ENCODE data around the gene SLC22A12.

Gene SLC22A12

DNA sequence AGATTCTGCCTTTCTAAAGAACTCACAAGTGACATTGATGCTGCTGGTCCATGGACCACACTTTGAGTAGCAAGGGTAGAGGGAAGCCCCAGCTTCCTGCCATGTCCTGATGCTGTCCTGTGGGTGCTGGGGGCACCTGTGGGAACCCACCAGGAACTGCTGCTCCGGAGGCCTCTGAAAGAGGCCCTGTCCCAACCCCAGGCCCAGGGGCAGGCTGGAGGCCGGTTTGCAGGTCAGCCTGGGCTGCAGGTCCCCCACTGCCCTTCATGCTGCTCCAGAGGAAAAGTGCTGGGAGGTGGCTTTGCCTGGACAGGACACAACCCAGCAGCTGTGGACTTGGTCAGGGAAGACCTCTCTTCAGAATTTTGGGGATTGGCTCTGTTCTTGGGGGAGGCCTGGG lies 44.8 kb upstream of the SLC22A12 start:
- H3K27me3 Mint-ChIP-seq (ENCODE audit: low read depth): peaks cover 3% of the 10 kb centered on the region
- peaks cover 8% of the 10 kb centered on the region for H3K9me3 Mint-ChIP-seq
- H3K4me1 Mint-ChIP-seq: no peaks in the 10 kb centered on the region
- TF ChIP-seq, protein P1, sequence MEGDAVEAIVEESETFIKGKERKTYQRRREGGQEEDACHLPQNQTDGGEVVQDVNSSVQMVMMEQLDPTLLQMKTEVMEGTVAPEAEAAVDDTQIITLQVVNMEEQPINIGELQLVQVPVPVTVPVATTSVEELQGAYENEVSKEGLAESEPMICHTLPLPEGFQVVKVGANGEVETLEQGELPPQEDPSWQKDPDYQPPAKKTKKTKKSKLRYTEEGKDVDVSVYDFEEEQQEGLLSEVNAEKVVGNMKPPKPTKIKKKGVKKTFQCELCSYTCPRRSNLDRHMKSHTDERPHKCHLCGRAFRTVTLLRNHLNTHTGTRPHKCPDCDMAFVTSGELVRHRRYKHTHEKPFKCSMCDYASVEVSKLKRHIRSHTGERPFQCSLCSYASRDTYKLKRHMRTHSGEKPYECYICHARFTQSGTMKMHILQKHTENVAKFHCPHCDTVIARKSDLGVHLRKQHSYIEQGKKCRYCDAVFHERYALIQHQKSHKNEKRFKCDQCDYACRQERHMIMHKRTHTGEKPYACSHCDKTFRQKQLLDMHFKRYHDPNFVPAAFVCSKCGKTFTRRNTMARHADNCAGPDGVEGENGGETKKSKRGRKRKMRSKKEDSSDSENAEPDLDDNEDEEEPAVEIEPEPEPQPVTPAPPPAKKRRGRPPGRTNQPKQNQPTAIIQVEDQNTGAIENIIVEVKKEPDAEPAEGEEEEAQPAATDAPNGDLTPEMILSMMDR (IDR thresholded peaks at IDR 0.05; ENCODE audit: unreplicated experiment in 3 of 3): no peak
- no peaks in the 10 kb centered on the region for H3K36me3 Mint-ChIP-seq (ENCODE audit: low read depth)
- H3K4me3 Mint-ChIP-seq: no peak overlapping the region
- H3K27ac Mint-ChIP-seq: no peak overlapping the region

DNA sequence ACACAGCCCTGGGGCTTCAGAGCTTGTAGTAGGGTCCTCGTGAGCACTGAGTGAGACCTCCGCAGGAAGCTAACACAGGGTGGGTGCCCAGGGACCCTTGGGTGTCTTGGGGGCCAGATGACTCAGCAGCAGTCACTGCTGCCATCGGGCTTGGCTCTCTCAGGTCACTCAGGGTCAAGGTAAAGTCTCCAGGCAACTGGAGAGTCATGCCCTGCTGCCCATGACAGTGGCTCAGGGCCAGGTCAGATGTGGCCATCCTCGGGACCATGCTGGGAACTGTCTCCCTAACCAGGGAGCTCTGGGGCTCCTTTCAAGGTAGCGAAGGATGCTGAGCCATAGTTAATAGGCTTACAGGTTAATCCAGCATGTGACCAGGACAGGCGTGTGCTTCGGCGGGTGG lies 44.4 kb upstream of the SLC22A12 start:
- H3K36me3 Mint-ChIP-seq (ENCODE audit: low read depth): no peaks in the 10 kb centered on the region
- TF ChIP-seq, protein P1 (IDR thresholded peaks at IDR 0.05; ENCODE audit: unreplicated experiment in 3 of 3): no peak
- no peak overlapping the region for H3K27ac Mint-ChIP-seq
- peaks cover 8% of the 10 kb centered on the region for H3K9me3 Mint-ChIP-seq
- peaks cover 3% of the 10 kb centered on the region for H3K27me3 Mint-ChIP-seq (ENCODE audit: low read depth)
- H3K4me3 Mint-ChIP-seq: no peak overlapping the region
- H3K4me1 Mint-ChIP-seq: no peaks in the 10 kb centered on the region

DNA sequence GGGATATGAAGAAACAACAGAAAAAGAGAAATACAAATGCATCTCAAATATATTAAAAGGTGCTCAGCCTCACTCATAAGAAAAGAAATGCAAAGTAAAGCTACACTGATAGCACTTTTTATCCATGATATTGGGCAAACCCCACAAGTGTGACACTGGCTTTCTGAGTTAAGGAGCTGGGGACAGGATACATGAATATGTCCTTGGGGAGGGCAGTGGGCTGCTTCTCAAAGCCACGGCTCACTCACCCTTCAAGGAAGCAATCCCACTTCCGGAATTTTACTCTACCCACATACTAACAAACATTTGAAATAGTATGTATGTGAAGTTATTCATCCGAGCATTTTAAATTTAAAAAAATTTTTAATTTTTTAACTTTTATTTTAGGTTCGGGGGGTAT lies 41.1 kb upstream of the SLC22A12 start:
- H3K4me1 Mint-ChIP-seq: peaks cover 29% of the 10 kb centered on the region
- no peak overlapping the region for H3K4me3 Mint-ChIP-seq
- TF ChIP-seq, protein P1 (IDR thresholded peaks at IDR 0.05; ENCODE audit: unreplicated experiment in 3 of 3): no peak
- no peak overlapping the region for H3K27ac Mint-ChIP-seq
- H3K36me3 Mint-ChIP-seq (ENCODE audit: low read depth): peaks cover 4% of the 10 kb centered on the region
- peaks cover 6% of the 10 kb centered on the region for H3K9me3 Mint-ChIP-seq
- H3K27me3 Mint-ChIP-seq (ENCODE audit: low read depth): peaks cover 16% of the 10 kb centered on the region

DNA sequence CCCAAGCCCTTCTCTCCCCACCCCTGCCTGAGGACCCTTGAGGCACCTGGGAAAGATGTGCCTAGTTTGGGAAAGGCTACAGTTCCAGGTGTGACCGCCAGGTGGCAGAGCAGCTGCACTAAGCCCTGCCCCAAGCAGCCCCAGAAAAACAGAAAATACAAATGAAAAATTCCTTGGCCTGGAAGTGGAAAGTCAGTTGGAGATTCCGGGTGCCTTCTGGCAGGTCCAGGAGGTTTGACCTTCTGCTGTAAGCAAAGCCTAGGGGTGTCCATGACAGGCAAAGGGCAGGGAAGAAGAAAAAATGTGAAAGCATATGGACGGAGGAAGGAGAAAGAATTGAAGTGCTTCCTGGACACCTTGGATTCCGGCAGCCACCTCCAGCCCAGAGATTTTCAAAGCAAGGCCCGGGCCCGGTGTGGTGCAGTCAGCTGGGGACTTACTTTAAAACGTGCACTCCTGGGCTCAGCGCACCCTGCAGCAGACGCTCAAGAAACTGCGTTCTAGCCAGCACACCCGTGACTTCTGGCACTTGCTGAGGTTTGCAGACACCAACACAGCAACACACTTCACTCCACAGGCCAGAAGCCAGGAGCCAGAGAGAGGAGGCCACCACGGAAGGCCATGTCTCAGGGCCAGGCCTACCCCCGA lies 37.3 kb upstream of the SLC22A12 start:
- Mint-ChIP-seq H3K36me3 (ENCODE audit: low read depth) (peaks cover 4% of the 10 kb centered on the region), H3K4me1 (peaks cover 55% of the 10 kb centered on the region), H3K27ac (peak overlapping the region; percentile 98 to 100 (median 100)), H3K9me3 (peaks cover 6% of the 10 kb centered on the region), H3K27me3 (ENCODE audit: low read depth) (peaks cover 21% of the 10 kb centered on the region), H3K4me3 (peak overlapping the region; percentile 61 to 78 (median 68))
- TF ChIP-seq, protein P1 (IDR thresholded peaks at IDR 0.05; ENCODE audit: unreplicated experiment in 3 of 3): peak; percentile 98 to 100 (median 98)

DNA sequence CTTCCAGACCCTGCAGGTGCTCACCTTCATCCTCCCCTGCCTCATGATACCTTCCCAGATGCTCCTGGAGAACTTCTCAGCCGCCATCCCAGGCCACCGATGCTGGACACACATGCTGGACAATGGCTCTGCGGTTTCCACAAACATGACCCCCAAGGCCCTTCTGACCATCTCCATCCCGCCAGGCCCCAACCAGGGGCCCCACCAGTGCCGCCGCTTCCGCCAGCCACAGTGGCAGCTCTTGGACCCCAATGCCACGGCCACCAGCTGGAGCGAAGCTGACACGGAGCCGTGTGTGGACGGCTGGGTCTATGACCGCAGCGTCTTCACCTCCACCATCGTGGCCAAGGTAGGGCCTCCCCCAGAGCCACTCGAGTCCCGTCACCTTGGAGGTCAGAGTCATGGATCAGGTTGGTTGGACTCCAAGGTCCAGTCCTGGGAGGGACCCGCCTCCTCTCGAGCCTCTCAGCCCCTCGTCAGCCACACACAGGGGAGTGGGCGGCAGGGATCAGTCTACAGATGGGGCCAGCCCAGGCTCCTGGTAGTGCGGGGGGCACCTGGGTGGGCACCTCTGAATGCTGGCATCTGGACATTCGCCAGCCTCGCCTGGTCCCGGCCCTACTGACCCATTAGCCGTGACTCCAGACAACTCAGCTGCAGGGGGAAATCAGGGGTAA lies 34.8 kb upstream of the SLC22A12 start:
- peaks cover 77% of the 10 kb centered on the region for H3K4me1 Mint-ChIP-seq
- H3K27ac Mint-ChIP-seq: peak overlapping the region; percentile 98 to 100 (median 100)
- H3K36me3 Mint-ChIP-seq (ENCODE audit: low read depth): peaks cover 4% of the 10 kb centered on the region
- peaks cover 4% of the 10 kb centered on the region for H3K9me3 Mint-ChIP-seq
- H3K27me3 Mint-ChIP-seq (ENCODE audit: low read depth): peaks cover 30% of the 10 kb centered on the region
- peak overlapping the region in 2 of 3 experiments; percentile 58 to 80 for H3K4me3 Mint-ChIP-seq
- TF ChIP-seq, protein P1 (IDR thresholded peaks at IDR 0.05; ENCODE audit: unreplicated experiment in 3 of 3): no peak
